LNCAP (cell line): Measurements from ENCODE around the gene SIM1.

Experiments used
- TF ChIP-seq, protein P1 (sequence below): fragments of 450-650 bp; IDR thresholded peaks from 2 replicates; pipeline ENCODE4 v1.5.1; 2017; ENCODE audit warnings: mild to moderate bottlenecking

SIM1 gene

DNA sequence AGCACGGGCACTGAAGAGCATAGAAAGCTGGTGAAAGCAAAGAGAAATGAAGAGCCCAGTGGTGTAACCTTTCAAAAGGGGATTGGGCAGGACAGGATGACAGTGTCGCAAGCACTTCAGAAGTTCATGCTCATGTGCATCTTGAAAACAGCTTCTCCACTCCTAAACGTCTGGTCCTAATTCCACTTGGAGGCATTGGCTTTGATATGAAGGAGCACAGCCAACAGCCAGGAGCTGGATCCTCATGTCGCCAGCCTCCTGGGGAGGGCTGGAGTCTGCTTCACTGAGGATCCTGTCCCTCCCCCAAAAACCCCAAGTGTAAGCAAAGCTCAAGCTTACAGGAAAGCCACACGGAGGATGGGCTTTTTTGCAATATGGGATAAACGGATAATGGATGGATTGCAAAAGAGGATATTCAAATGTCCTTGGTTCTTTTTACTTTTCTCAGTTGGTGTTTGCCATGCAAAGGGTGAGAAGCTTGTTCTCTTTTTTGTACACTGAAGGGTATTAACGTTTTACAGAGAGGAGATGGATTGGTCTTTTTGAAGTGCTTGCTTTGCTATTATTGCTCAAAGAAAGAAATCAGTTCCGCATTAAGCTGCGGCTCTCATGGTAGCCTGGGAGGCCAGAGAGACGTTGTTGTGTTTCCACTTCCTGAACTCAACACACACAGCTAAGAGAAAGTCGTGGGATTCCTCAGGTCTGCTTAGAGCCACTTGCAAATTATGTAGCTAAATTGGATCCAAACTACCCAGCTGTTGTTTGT lies 92.2 kb downstream of the SIM1 start:
- TF ChIP-seq, protein P1, sequence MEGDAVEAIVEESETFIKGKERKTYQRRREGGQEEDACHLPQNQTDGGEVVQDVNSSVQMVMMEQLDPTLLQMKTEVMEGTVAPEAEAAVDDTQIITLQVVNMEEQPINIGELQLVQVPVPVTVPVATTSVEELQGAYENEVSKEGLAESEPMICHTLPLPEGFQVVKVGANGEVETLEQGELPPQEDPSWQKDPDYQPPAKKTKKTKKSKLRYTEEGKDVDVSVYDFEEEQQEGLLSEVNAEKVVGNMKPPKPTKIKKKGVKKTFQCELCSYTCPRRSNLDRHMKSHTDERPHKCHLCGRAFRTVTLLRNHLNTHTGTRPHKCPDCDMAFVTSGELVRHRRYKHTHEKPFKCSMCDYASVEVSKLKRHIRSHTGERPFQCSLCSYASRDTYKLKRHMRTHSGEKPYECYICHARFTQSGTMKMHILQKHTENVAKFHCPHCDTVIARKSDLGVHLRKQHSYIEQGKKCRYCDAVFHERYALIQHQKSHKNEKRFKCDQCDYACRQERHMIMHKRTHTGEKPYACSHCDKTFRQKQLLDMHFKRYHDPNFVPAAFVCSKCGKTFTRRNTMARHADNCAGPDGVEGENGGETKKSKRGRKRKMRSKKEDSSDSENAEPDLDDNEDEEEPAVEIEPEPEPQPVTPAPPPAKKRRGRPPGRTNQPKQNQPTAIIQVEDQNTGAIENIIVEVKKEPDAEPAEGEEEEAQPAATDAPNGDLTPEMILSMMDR = no peak

DNA sequence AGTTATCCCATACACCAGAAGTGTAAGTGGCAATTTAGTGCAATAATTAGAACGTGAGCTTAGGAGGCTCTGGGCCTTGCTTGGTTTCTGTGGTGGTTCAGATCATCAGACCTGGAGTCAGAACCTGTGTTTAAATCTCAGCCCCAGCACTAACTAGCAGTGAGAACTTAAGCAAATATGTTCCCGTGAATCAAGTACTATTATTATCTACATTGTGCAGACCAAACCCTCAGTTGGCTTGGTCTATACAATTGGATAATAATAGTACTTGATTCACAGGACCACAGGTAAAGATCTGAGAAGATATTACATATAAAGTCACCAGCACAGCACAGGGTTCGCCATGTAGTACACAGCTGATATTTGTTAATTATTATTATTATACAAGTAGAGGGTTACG lies 93.1 kb downstream of the SIM1 start:
- TF ChIP-seq, protein P1 = no peak

DNA sequence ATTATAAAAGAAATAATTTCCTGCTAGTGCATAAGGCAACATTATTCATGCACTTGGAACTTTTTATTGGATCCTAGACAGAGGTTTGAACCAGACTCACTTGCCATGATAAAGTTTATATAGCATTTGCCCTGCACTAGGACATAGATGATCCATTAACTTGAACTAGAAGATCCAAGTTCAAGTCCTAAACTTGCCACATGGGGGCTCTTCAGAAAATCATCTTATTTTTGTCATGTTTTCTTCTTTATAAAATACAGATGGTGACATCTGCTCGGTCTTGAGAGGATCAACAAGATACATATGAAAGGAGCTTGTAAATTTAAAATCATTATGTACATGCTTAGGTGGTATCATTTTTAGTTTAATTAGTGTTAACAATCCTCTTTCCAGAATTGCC lies 94.5 kb downstream of the SIM1 start:
- TF ChIP-seq, protein P1 = no peak

DNA sequence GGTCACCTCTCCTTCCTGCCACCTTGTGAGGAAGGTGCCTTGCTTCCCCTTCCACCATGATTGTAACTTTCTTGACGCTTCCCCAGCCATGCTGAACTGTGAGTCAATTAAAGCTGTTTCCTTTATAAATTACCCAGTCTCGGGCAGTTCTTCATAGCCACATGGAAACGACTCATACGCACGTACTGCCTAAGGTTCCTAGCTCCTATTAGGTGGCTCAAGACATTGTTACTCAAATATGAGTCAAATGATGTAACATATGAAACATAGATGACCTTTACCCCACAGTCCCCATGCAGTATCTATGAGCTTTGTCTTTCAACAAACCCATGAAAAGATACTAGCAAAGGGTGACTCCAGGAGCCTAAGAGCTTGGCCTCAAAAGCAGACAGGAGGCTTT lies 98.3 kb downstream of the SIM1 start:
- TF ChIP-seq, protein P1 = no peak

DNA sequence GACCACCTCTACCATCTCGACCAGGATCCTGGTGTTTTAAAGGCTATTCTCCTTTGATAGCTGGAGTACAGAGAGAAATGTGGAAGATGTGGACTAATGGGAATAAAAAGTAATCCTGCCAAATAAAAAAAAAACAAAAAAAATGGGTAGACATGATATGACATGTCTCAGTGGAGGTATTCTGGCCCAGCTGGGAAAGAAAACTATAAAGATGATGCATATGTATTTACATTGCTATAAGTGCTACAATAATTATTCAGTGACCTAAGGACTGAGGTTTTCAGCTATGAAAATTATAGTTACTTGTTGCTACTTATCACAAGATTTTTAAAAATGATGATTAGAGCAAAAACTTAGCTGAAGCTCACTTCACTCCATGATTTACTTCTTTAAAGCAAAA lies 101.1 kb downstream of the SIM1 start:
- TF ChIP-seq, protein P1 = no peak

DNA sequence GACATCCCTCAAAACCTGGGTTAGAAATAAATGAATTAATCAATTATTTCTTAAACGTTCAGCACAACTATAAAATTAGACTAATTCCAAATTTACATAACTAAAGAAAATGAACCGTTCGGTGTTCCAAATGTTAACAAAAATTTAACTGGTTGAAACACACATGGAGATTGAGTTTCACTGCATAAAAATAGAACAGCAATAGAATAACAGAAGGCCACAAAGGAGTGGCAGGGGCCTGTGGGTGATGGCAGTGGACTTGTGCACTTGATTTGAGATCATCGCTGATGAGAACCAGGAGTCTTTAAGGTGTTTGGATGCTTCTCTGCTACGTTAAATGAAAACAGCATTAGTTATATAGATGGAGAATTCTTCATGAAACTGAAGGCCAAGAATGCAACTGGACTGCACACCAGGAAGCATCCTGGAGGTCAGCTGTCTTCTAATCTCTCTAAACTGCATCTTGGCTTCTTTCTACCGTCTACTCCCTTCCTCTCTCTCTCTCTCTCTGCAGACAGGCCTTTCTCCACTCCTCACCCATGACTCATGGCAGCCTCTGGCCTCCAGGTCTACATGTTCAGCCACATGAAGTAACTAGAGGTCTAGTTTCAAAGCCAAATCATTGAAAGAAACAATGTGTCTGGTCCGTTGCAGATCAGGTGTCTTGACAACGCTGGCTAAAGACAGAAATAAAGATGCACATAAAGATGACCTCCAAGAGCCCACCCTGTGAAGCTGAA lies 111.3 kb downstream of the SIM1 start:
- TF ChIP-seq, protein P1 = no peak

DNA sequence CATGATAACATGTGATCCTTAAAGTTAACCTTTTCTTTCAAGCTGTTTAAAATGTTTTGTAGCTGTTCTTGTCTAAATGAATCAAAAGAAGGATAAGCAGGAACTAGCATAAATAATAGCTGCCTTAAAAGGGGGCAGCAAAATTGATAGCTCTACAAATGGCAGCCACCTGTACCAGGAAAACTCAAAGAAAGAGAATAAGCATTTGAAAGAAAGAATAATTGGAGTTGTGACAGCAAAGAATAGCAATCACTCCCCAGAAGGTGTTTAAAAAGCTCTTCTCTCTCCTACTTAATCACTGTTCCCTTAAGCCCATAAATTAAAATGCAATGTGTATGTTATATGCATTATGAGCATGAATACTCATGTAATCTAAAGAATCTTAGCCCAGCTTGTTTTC lies 114.6 kb downstream of the SIM1 start:
- TF ChIP-seq, protein P1 = no peak
